SU-DHL-6 (cell line): ENCODE data around the gene FHOD3.

ENCODE experiments used
- CTCF ChIP-seq: fragments of 200-600 bp; sonication (generic); IDR thresholded peaks from one replicate; pipeline ENCODE4 v1.5.1; 2017; ENCODE audit warnings: antibody characterized with exemption, mild to moderate bottlenecking, low read length, moderate library complexity; ENCODE audit not compliant: insufficient read depth, poor library complexity, severe bottlenecking
- EZH2phosphoT487 ChIP-seq: fragments of 200-600 bp; sonication (generic), shearing (Covaris generic); conservative IDR thresholded peaks from 2 replicates; pipeline ENCODE4 v1.6.1; 2018; ENCODE audit warnings: mild to moderate bottlenecking, antibody characterized with exemption, low read length, moderate library complexity, mixed read lengths

- no peak for TF ChIP-seq CTCF
- TF ChIP-seq EZH2phosphoT487: no peak
Measured at GRCh38 chr18:36692371-36692770, 394.9 kb downstream of the FHOD3 start.
